Ovary (tissue), 9 donors: ENCODE results near the gene MTFR1L. TPM values are rescaled to one million over a fixed set of nuclear protein-coding genes. Genes with fewer than 3 reads are reported as not detected.
A peak's percentile ranks its signal among the peaks of the same experiment; 100 is the strongest.

Experiments
- DNase-seq, 5 donors: peaks; one replicate each; pipeline ENCODE4 v3.0.0-alpha.2; 2019 to 2020
- H3K27ac ChIP-seq, 2 donors: fragments of 200-600 bp; one replicate each; pipeline versions ENCODE4 v1.5.1 to v1.8.0; 2019 to 2022
- H3K27me3 ChIP-seq: fragments of 200-600 bp; one replicate; pipeline ENCODE4 v1.8.0; 2022
- H3K36me3 ChIP-seq: fragments of 200-600 bp; sonication (generic); one replicate; pipeline ENCODE4 v1.5.1; 2019
- H3K4me1 ChIP-seq: one replicate; pipeline ENCODE4 v1.8.1; 2013; ENCODE audit warnings: mild to moderate bottlenecking, moderate library complexity; ENCODE audit not compliant: insufficient read depth
- H3K4me3 ChIP-seq: fragments of 200-600 bp; sonication (generic); one replicate; pipeline ENCODE4 v1.5.1; 2017
- H3K9me3 ChIP-seq, 2 donors: fragments of 200-600 bp in 1 of 2; sonication (generic) in 1 of 2; one replicate each; pipeline versions ENCODE4 v1.5.1 to v1.8.1; 2013 to 2019; ENCODE audit warnings: mild to moderate bottlenecking in 1 of 2, moderate library complexity in 1 of 2
- CTCF ChIP-seq, 3 donors: fragments of 450-650 bp in 2 of 3; fragments of 200-600 bp in 1 of 3; IDR thresholded peaks; one replicate each; pipeline versions ENCODE4 v1.5.1 to v1.8.0; 2016 to 2022; ENCODE audit warnings: antibody characterized with exemption in 3 of 3, mild to moderate bottlenecking in 1 of 3
- EP300 ChIP-seq: sonication (generic); formaldehyde crosslinking; IDR thresholded peaks from one replicate; pipeline ENCODE4 v1.6.1; 2017; ENCODE audit warnings: antibody characterized with exemption
- POLR2A ChIP-seq: fragments of 450-650 bp; IDR thresholded peaks from one replicate; pipeline ENCODE4 v1.6.1; 2017; ENCODE audit warnings: antibody characterized with exemption, mild to moderate bottlenecking, moderate library complexity
- WGBS, 3 donors: extraction: QIAGEN DNeasy Blood & Tissue Kit in 1 of 3; methylation state at CpG; one replicate each; pipeline versions ENCODE4 v1.1.5 to v1.1.7; 2013 to 2017; 5-methylcytosine and 5-hydroxymethylcytosine counted together
- intact Hi-C, 4 donors: fragments of 100-400 bp; cut with DNase I; formaldehyde crosslinking; loops; one replicate each; pipeline versions ENCODE4 v1.11.0 to v1.15.1; 2022 to 2023
- polyA plus RNA-seq, 2 donors: library from polyadenylated mRNA; stranded (reverse); fragments of 200-250 nt in 1 of 2; fragments of 350-450 nt in 1 of 2; fragmentation: Illumina TruSeq in 1 of 2; extraction: RNeasy Lipid Tissue Mini Kit (QIAGEN cat#74804) in 1 of 2; gene quantifications; one replicate each; pipeline ENCODE4 v1.2.3, GENCODE V29; 2013 to 2014
- total RNA-seq, 7 donors: library from RNA; depleted of rRNA in 2 of 7; stranded (reverse); fragments of >200 nt in 2 of 7; fragmentation: NEBNext Ultra II Directional in 3 of 7; extraction: Animal tissue kit (Norgen Biotek cat#: 25700) in 3 of 7; gene quantifications; one replicate each; pipeline versions ENCODE4 v1.1.0 to v1.2.4, GENCODE V29; 2016 to 2023
- donor health status: DM: no; HTN: no; CAD: no; lungs with moderate emphysema.
- donor health status: DM: no; HTN: no; CAD: no.
- donor health status: Bipolar disorder and iron deficiency.
- donor health status: DM: yes; HTN: yes; CAD: no.
- donor health status: DM: no; HTN: no; CAD: no.
- donor health status: DM: yes; HTN: yes; CAD: no.

Gene MTFR1L
- total and polyA plus RNA-seq, 9 donors: 55.5 to 113 (median 97.1) TPM

- no peaks in the 10 kb centered on the region for H3K9me3 ChIP-seq
- intact Hi-C loops: no loop called here
- no peak for TF ChIP-seq POLR2A
- TF ChIP-seq EP300: no peak
- TF ChIP-seq CTCF (IDR thresholded peaks at IDR 0.05): no peak
- no peak overlapping the region for H3K27ac ChIP-seq
- 45 to 51% (median 46%) methylated on average over 8 of the region's 8 CpGs for WGBS, 3 donors
- H3K36me3 ChIP-seq: no peaks in the 10 kb centered on the region
- peak in 1 of 5 donors; percentile 29 for DNase-seq
- peaks cover 14% of the 10 kb centered on the region for H3K4me1 ChIP-seq
- no peaks in the 10 kb centered on the region for H3K27me3 ChIP-seq
- H3K4me3 ChIP-seq: no peak overlapping the region
Measured at GRCh38 chr1:25817840-25818501, 1.8 kb upstream of the MTFR1L start.

- Histone ChIP-seq H3K36me3 (no peaks in the 10 kb centered on the region), H3K27ac (no peak overlapping the region), H3K9me3 (no peaks in the 10 kb centered on the region), H3K4me3 (peak overlapping the region; percentile 99), H3K27me3 (no peaks in the 10 kb centered on the region), H3K4me1 (peaks cover 14% of the 10 kb centered on the region)
- DNase-seq: peak in 1 of 5 donors; percentile 25
- intact Hi-C loops: no loop called here
- 51 to 57% (median 53%) methylated on average over 6 of the region's 6 CpGs for WGBS, 3 donors
- TF ChIP-seq EP300: no peak
- no peak for TF ChIP-seq CTCF (IDR thresholded peaks at IDR 0.05)
- TF ChIP-seq POLR2A: no peak
Measured at GRCh38 chr1:25818569-25818968, 1.2 kb upstream of the MTFR1L start.

- TF ChIP-seq POLR2A (no peak), EP300 (no peak)
- intact Hi-C loops: loop anchor here in 2 of 4 donors (5.0 to 10.0 kb wide), 3 partner anchors 54 to 184 kb away; partner anchors contain the start of genes PAQR7 (in 2 of the 2) and PAFAH2 (in 1 of the 2)
- no peaks in the 10 kb centered on the region for H3K9me3 ChIP-seq
- peaks cover 14% of the 10 kb centered on the region for H3K4me1 ChIP-seq
- WGBS, 3 donors: 1 to 2% (median 1%) methylated on average over 49 to 67 of the region's 67 CpGs
- peak overlapping the region; percentile 74 to 86 for H3K27ac ChIP-seq
- peak in 4 of 5 donors; percentile 35 to 60 (median 39) for DNase-seq
- no peaks in the 10 kb centered on the region for H3K36me3 ChIP-seq
- peak overlapping the region; percentile 99 for H3K4me3 ChIP-seq
- no peaks in the 10 kb centered on the region for H3K27me3 ChIP-seq
Measured at GRCh38 chr1:25820247-25821111, 725 bp downstream of the MTFR1L start.

- no peaks in the 10 kb centered on the region for H3K27me3 ChIP-seq
- H3K4me1 ChIP-seq: peaks cover 14% of the 10 kb centered on the region
- peak overlapping the region in 1 of 2 donors; percentile 86 for H3K27ac ChIP-seq
- H3K4me3 ChIP-seq: peak overlapping the region; percentile 99
- H3K9me3 ChIP-seq: no peaks in the 10 kb centered on the region
- H3K36me3 ChIP-seq: no peaks in the 10 kb centered on the region
- WGBS, 3 donors: 14 to 28% (median 19%) methylated on average over 10 of the region's 10 CpGs
- no peak for TF ChIP-seq EP300
- no peak for TF ChIP-seq CTCF (IDR thresholded peaks at IDR 0.05)
- TF ChIP-seq POLR2A: no peak
- intact Hi-C loops: loop anchor here in 2 of 4 donors (5.0 to 10.0 kb wide), 3 partner anchors 54 to 184 kb away; partner anchors contain the start of genes PAQR7 (in 2 of the 2) and PAFAH2 (in 1 of the 2)
- no peak for DNase-seq
Measured at GRCh38 chr1:25821112-25821476, 1.3 kb downstream of the MTFR1L start.
